HG03045 (cell line): ENCODE measurements around the gene SHC2.
"Not testable (repeated sequence)": the region's sequence is repeated elsewhere in the genome, so short reads cannot be mapped to it uniquely, and the experiment has no call there.

ENCODE experiments used
- ATAC-seq: cut with Tn5 transposase; IDR thresholded peaks from one replicate; pipeline ENCODE4 v1.9.1; 2021; ENCODE audit warnings: mild to moderate bottlenecking, moderate library complexity; ENCODE audit not compliant: unreplicated experiment

The SHC2 gene

DNA sequence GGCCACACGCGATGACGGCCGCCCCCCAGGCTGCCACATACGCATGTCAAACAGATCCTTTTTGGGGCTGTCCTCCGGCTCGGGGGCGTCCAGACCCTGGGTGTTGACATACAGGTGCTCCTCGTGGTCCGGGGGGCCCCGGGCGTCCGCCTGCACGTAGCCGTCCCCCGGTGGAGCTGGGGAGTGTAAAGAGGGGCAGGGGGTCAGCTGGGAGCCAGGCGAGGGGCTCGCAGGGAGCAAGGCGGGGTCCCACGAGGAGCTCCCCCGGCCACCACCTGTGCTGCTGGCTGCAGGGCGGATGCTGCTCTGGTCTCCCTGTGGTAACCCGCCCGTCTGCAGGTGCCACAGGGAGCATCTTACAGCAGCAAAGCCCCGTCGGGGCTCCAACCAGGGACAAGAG, 35.8 kb downstream of the SHC2 start:
- no peak for ATAC-seq

DNA sequence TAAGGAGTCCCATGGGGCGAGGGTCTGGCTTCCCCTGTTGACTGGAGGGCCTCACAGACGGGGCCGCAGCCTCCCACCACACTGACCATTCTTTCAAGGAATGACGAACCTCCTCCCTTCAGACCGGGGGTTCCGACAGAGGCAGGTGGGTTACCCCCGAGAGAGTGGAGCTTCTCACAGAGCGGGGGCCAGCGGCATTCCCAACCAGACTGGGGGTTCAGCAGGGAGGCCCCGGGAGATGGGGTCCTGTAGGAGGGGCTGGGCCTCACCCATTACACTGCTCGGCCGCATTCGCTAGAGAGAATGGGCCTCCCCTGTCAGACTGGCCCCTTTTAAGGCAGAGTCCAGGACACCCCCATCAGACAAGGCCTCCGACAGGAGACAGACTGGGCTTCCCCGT, 36.3 kb downstream of the SHC2 start:
- no peak for ATAC-seq

DNA sequence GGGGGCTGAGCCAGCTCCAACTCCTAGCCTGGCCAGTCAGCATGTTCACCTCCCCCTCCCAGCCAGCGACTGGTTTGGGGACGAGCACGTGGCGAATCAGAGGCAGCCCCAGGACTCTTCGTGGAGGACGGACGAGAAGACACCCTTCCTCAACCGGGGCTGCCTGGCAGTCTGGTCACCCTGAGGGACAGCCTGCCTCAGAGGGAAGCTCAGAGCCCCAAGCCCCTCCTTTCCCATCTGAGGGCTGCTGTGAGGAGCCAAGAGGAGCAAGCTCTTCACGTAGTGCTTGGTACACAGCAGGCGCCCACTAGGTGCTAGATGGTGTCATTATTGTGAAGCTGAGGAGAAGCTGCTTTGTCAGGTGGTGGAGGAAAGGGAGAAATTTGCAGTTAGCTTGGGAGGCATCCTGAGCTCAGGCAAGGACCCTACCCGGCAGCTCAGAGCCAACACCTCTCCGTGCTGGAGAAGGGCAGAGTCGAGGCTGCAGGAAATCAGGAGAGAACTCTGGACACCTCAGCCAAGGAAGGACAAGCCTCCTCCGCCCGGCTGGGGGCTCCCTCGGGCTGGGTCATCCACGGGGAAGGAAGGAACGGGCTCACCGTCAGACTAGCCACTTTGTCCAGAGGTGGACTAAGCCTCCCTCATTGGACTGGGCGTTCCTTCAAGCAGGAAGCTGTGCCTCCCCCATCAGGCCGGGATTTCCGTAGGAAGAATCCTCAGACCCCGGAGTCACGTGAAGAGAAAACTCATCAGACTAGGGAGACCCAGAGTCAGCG, 37.0 kb downstream of the SHC2 start:
- no peak for ATAC-seq

DNA sequence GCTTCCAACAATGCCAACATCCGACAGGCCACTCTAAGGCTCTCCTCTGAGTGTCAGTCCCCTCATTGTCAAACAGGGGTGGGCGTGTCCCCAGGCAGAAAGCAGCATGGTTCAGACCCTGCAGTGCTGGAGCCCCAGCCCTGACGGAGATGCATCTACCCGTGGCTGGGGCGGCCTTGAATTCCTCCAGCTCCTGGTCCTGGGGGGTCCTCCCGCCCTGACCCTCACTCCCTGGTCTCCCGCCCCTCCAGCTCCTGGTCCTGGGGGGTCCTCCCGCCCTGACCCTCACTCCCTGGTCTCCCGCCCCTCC, 38.0 kb downstream of the SHC2 start:
- not testable (repeated sequence) for ATAC-seq

DNA sequence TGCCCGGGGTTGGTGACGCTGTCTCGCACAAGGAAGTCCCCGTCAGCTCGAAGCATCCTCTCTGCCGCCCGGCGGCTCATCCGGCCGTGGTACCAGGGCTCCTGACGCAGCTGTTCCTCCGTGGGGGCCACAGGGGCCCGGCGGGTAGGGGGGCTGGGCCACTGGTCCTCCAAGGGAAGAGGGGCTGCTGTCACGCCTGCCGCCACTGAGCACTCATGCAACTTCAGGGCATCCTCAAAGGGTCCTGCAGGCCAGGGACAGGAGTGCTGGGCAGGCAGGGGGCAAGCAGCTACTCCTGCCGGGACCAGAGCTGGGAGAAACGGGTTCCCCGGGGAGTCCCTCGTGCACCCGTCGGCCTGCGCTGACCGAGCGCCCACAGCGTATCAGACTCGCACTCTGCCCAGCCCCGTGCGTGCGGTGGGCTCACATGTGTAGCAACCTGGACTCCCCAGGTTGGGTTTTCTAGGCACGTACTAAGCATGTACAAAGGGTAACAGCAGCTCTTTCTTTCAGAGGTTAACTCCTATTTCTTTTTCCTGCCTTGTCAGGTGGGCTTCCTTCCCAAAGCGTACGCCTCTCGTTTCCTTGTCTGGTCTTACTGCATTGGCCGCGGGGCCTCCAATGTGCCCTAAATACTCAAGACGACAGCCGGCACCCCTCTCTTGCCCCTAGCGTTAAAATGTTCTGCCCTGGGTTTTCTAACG, 38.5 kb downstream of the SHC2 start:
- no peak for ATAC-seq

DNA sequence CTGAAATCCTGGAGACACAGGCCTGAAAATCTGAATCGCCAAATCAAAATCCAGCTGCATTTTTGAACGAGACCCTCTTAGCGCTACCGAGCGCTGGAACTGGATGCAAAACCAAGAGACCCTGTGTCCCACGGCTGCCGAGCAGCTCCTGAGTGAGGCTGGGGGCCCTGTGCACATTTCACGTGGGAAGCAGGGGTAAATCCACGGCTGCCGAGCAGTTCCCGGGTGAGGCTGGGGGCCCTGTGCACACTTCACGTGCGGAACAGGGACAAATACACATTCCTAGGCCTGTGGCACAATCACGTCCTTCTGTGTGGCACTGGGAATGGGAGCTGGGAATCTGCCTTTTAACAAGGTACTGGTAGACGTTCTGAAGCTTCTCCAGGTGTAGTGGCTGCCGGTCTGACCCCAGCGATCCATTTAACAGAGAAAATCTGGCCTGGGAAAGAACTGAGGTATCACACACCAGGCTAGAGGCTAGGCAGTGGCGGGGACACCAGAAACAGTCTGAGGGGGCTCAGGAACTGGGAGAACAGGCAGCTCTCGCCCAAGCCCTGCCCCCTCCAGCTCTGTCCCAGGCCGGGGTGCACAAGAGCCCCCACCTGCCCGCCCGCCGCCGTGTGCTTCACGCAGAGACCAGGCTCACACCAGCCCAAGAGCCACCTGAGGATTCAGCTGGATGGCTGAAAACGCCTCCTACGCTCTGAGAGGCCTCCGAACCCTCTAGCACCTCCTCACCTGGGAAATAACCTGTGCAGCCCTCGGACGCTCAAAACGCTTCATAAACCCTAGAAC, 40.9 kb downstream of the SHC2 start:
- ATAC-seq: no peak

DNA sequence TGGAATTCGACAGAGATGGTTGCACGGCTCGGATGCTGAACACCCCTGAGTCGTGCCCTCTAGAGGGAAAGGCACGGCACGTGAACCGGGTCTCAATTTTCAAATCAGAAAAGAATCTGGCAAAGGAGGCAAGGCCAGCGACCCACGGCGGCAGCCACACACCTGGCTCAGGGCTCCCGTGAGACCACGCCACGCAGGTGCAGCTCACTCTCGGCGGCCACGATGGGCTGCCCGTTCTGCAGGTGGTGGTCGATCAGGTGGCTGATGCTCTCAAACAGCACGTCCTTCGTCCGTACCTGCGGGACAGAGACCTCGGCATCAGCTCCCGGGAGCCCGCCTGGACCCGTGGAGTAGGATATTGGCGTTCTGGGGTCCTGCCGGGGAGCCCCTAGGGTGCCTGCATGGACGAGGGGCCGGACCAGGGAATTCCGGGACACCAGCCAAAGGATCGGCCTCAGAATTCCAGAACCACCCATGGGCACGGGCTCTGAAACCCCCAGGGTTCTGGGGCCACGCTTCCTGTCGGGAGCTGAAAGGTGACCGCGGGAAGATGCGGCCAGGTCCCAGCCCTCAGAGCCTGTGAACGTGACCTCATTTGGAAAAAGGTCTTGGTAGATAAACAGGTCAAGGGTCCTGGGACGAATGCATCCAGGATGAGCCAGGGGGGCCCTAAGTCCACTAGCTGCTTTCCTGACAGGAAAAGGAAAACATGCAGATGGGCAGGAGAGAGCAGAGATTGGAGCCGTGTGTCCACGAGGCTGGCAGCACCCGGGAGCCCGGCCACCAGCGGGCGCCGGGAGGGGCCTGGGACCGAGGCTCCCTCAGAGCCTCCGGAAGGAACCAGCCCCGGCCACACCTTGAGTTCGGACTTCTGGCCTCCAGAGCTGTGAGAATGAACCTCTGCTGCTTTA, 41.8 kb downstream of the SHC2 start:
- no peak for ATAC-seq

DNA sequence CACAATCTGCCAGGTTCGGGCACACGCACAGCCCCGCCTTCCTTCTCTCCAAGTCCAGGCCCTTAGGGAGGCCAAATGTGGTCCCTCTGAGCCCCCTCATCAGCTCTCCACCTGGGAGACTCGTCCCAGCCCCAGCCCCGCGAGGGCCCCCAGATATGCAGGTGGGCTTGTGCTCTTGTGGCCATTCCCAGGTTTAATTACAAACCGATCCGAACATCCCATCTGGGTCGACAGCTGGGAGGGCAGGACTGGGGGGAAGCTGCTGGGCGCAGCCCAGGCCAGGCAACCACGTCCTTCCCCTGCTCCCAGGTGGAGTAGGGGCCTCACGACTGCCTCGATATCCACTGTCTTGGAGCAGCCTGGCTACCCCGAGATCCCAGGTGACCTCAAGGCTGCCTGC, 44.4 kb downstream of the SHC2 start:
- ATAC-seq: no peak

DNA sequence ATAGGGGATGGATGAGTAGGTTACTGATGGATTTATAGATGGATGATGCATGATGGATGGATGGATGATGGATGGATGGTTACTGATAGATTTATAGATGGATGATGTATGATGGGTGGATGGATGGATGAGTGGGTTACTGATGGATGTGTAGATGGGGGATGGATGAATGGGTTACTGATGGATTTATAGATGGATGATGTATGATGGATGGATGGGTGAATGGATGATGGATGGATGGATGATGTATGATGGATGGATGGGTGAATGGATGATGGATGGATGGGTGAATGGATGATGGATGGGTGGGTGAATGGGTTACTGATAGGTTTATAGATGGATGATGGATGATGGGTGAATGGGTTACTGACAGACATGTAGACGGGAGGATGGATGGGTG, 45.5 kb downstream of the SHC2 start:
- no peak for ATAC-seq

DNA sequence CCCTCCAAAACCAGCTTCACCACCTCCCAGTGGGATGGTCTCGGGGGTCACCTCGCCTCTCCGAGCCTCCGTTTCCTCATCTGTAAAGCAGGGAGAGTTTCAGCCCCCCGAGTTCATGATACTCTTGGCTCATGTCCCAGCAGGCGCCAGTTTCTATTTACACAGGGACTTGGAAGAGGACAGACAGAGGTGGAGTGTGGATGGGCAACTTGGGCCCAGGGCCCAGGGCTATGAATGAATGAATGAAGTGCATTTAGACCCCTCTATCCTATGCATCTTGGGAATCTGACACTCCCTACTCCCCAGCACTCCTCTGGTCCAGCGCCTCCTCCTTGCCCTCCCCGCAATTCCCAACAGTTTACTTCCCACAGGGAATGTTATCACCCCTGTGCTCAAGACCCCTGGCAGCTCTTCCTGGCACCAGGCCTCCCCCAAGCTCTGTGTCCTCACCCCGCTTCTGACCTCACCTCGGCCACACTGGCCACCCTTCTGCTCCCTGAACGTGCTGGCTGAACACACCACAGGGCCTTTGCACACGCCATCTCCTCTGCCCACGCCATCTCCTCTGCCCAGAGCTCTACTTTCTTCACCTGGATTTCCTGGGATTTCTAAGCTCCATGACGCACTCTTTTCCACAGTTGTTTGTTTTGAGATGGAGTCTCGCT, 46.9 kb downstream of the SHC2 start:
- ATAC-seq: no peak

DNA sequence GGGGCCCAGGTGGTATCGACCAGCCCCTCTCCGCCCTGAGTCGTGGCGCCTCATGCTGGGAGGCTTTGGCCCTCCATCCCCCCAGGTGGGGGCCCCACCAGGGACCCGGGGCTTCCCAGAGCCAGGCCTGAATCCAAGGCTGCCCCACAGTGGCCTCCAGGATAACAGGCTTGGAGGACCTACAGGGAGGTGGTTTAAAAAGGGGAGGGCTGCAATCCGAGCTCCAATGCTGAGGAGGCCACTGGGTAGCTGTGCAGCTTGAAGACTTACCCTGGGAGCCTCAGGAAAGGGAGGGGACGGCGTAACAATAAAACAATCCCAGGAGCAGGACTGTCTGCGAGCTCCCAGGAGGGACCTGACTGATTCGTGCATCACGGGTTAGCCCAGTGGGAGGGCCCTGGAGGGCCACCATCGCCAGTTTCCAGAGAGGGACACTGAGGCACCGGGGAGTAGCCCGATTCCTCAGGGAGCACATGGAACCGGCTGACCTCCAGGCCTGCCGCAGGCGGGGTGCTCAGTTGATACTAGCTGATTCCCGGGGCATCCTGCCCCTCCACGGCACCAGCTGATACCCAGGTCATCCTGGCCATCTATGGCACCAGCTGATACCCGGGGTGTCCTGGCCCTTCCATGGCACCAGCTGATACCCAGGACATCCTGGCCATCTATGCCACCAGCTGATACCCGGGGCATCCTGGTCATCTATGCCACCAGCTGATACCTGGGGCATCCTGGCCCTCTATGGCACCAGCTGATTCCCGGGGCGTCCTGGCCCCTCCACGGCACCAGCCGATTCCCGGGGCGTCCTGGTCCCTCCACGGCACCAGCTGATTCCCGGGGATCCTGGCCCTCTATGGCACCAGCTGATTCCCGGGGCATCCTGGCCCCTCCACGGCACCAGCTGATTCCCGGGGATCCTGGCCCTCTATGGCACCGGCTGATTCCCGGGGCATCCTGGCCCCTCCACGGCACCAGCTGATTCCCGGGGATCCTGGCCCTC, 48.2 kb downstream of the SHC2 start:
- ATAC-seq: no peak

DNA sequence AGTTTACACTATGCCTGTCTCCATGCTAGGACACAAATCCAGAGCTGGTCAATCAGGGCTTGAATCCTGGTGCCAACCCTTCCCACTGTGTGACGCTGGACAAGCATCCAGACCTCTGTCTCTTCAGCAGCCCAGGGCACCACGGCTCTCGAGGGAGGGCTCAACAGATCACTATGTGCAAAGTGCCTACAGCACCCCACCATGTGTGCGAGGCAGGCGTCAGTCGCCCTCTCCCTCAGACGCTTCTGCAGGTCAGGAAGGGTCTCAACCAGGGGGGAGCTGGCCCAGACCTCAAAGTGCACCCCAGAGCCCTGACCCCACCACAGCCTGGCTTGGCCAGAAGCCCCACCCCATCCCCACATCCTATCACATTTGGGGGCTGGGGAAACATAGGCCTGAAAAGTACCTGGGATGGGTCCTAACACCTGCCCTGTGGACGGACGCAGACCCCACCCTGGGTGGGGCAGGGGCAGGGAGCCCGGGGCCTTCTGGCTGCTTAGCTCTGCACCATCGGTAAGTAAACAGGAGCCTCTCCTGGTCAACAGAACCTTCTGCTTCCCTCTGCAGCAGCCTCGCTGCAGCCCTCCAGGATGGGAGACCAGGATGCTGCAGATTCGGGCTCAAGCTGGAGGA, 49.0 kb downstream of the SHC2 start:
- no peak for ATAC-seq

DNA sequence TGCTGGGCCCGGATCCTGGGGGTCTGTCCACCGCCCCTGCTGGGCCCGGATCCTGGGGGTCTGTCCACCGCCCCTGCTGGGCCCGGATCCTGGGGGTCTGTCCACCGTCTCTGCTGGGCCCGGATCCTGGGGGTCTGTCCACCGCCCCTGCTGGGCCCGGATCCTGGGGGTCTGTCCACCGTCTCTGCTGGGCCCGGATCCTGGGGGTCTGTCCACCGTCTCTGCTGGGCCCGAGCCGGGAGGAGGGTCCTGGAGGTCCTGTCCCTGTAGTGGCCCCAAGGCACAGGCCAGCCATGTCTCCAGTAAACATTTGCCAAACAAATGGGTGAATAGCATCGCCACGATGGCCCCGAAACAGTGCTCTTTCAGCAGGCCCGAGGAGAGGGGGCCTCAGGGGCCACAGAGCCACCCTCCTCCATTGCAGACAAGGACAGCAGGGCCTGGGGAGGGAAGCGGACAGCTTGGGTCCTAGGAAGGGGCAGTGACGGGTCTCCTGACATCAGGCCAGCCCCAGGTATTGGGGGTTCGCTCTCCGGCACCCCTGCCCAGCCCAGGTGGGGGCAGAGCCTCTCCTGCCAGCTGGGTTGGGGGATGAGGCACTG, 49.6 kb downstream of the SHC2 start:
- not testable (repeated sequence) for ATAC-seq

DNA sequence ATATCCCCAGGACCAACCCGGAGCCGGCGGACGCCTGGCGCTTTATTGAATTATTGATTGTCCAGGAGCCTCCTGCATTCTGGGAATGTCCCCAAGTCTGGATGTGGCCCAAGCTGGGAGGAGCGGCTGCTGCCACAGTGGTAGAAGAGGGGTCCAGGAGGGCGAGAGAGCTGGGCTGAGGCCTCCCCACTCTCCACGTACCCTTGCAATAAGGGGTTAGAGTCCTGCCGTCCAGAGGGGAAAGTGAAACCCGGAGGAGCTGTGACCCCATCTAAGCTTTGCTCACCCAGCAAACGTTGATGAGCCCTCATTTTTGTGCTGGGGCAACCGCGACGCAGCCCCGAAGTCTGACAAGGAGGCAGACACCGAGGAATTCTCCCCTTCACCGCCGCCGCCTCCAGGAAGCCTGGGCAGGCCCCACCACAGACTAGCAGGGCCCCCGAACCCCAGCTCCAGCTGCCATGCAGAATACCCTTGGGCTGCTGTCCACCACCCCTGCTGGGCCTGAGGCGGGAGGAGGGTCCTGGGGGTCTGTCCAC, 50.5 kb downstream of the SHC2 start:
- ATAC-seq: no peak

DNA sequence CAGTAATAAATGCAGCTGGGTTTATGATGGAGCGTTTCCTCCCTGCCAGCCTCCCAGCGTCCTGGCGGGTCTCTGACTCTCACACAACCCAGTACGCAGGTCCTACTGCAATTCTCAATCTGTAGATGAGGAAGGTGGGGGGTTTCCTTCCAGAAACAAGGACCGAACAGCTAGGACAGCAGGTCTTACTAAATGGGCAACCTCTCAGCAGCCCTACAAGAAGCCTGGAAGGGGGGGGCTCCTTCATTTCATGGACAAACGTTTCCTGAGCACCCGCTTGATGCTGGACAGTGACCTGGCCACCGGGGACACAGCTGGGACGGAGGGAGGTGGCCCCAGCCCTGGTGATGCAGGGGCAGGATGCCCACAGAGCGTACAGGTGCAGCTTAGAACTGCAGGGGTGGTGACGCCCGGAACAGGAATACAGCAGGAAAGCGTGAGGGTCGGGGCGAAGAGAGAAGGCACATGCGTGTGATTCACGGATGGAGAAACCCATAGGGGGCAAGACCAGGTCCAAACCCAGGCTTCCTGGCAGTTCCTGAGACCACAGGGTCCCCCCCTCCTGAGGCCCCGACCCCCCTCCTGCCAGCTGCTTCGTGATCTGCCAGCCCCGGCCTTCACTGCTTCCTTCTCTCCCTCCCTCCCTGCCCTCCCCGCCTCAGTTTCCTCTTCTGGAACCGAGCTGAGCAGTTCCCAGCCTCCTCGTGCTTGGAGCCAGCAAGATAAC, 51.2 kb downstream of the SHC2 start:
- ATAC-seq: no peak

DNA sequence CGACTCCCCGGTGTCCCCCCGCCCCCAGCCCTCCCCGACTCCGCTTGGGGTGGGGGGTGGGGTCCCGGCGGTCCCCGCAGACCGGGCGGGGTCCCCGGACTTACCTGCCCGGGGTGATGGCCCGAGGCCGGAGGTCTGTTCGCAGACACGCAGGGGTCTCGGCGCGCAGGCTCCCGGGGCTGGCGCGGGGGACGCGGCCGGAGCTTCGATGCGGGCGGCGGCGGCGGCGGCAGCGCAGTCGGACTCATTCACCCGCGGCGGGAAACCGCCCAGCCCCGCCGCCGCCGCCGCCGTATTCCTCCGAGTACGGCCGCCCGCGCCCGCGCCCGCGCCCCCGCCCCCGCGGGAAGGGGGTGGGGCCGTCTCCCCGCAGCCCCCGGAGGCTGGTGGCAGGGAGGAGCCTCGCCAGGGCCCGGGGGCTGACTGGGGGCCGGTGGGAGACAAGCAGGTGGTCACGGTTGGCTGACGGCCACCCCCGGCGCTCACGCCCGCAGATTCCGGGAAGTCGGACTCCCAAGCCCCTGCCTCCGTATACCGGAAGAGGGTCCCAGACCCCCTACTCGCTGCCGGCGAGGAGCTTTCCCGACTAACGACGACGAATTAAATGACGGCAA, 51.8 kb downstream of the SHC2 start, which contains the start of gene C2CD4C:
Gene C2CD4C, minus strand, starts transcription at position 246 of the 614 bp plus-strand sequence. CDS start 786 bp downstream, outside the sequence.
- no peak for ATAC-seq

DNA sequence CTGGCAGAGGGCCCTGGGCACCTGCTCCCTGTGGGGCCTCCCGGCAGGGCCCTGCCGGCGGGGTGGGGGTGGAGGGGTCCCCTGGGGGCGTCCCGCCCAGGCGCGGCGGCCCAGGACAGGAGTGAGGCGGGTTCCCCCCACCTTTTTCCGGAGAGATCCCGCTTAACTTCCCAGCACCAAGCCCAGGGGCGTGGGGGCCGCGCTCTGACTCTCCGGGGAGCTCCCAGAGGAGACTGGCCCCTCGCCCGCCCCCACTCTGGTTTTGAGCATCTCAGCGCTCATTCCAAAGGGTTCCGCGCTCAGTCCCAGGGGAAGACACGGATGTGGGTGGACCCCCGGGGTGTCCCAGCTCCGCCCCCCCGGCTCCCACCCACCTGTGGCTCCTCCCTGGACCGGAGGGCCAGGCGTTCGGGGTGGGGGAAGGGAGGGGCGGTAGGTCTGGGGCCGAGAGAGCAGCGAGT, 52.4 kb downstream of the SHC2 start:
- ATAC-seq: no peak
